ENCODE results near the gene ADAT2. TPM values are rescaled to one million over a fixed set of nuclear protein-coding genes. Genes with fewer than 3 reads are reported as not detected.

The ADAT2 gene
- total RNA-seq, 2 experiments from 2014 or later: 23.6 to 26.0 TPM

DNA sequence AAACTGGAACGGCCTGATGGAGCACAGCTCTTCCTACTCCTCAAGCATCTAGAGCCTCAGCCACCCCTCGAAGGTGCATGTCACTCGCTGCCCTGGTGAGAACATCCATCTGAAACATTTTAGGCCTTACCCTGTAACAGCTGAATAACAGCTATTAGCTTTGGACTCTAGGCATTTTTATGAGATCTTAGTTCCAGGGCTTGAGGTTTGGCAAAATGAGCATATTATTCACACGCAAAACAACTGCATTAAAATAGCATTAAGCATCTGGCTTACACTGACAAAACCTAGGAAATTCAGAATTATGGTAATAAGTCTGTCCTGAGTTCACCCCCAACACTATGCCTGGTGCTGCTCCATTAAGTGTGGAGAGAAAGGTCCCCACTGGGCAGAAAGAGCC is 56.1 kb downstream of the ADAT2 start:
- intact Hi-C loops (cut with DNase I, micrococcal nuclease): no loop called here
- ChIA-PET CTCF (no interaction called here), POLR2A (no interaction called here)
- H3K4me3 Mint-ChIP-seq: no peak overlapping the region
- H3K36me3 Mint-ChIP-seq (ENCODE audit: low read depth): no peaks in the 10 kb centered on the region
- H3K9me3 Mint-ChIP-seq (ENCODE audit: low read depth): no peaks in the 10 kb centered on the region
- H3K27ac Mint-ChIP-seq: no peak overlapping the region
- ATAC-seq: no peak
- no peaks in the 10 kb centered on the region for H3K4me1 Mint-ChIP-seq
- DNase-seq: no peak
- peaks cover 2% of the 10 kb centered on the region for H3K27me3 Mint-ChIP-seq

DNA sequence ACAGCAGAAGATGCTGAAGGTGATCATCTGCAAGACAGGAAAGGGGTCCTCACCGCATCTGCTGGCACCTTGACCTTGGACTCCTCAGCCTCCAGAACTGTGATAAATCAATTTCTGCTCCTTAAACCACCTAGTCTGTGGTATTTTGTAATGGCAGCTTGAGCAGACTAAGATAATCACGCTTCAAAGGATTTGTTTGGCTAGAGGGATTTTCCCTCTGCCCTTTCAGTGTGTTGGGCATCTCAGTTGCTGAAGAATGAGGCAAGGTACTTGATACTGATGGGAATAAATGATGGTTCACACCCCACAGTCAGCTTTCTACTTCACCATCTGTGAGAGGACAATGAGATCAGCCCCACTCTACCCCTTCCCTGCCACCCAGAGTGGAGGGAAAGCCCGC is 60.2 kb downstream of the ADAT2 start:
- H3K4me1 Mint-ChIP-seq: no peaks in the 10 kb centered on the region
- no peak overlapping the region for H3K4me3 Mint-ChIP-seq
- POLR2A ChIA-PET: no interaction called here
- intact Hi-C loops (cut with DNase I, micrococcal nuclease): no loop called here
- ATAC-seq: no peak
- H3K9me3 Mint-ChIP-seq (ENCODE audit: low read depth): no peaks in the 10 kb centered on the region
- no peaks in the 10 kb centered on the region for H3K27me3 Mint-ChIP-seq
- CTCF ChIA-PET: no interaction called here
- no peak overlapping the region for H3K27ac Mint-ChIP-seq
- H3K36me3 Mint-ChIP-seq (ENCODE audit: low read depth): no peaks in the 10 kb centered on the region
- DNase-seq: no peak

DNA sequence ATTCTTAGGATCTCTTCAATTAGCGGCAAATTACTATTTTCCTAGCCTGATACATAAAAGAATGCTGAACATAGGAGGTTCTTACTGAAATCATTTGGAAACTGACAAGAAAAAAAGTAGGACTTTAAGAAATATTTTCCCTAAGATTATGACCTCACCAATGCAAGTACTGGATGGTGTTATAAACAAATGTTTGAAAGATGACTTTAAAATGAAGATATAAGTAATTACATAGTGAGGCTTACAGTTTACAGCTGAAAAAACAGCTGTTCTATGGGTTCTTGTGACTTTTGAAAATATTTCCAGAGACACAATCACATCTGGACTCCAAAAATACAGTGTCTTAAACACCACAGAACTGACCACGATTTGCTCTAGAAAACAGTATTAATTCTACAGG is 64.9 kb downstream of the ADAT2 start:
- no peaks in the 10 kb centered on the region for H3K4me1 Mint-ChIP-seq
- POLR2A ChIA-PET: no interaction called here
- DNase-seq (no peak), ATAC-seq (no peak)
- intact Hi-C loops (cut with DNase I, micrococcal nuclease): no loop called here
- no peaks in the 10 kb centered on the region for H3K9me3 Mint-ChIP-seq (ENCODE audit: low read depth)
- no peak overlapping the region for H3K27ac Mint-ChIP-seq
- H3K27me3 Mint-ChIP-seq: no peaks in the 10 kb centered on the region
- H3K4me3 Mint-ChIP-seq: no peak overlapping the region
- no peaks in the 10 kb centered on the region for H3K36me3 Mint-ChIP-seq (ENCODE audit: low read depth)
- CTCF ChIA-PET: no interaction called here

DNA sequence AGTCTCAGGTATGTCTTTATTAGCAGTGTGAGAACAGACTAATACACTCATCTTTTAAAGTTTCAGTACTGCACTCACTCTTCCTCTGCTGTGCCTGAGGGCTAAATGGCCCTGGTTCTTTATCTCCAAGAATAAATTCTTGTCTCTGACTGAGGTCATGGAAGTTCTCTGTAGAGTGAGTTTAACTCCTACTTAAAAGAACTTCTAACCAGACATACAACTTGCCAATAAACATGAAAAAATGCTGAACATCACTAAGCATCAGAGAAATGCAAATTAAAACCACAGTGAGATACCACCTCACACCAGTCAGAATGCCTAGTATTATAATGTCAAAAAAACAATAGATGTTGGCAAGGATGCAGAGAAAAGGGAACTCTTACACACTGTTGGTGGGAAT is 73.6 kb downstream of the ADAT2 start:
- Mint-ChIP-seq H3K27ac (no peak overlapping the region), H3K4me1 (no peaks in the 10 kb centered on the region), H3K27me3 (peaks cover 15% of the 10 kb centered on the region), H3K9me3 (ENCODE audit: low read depth) (peaks cover 3% of the 10 kb centered on the region), H3K36me3 (ENCODE audit: low read depth) (no peaks in the 10 kb centered on the region), H3K4me3 (no peak overlapping the region)
- ChIA-PET CTCF (no interaction called here), POLR2A (no interaction called here)
- ATAC-seq (no peak), DNase-seq (no peak)
- intact Hi-C loops (cut with DNase I, micrococcal nuclease): no loop called here

DNA sequence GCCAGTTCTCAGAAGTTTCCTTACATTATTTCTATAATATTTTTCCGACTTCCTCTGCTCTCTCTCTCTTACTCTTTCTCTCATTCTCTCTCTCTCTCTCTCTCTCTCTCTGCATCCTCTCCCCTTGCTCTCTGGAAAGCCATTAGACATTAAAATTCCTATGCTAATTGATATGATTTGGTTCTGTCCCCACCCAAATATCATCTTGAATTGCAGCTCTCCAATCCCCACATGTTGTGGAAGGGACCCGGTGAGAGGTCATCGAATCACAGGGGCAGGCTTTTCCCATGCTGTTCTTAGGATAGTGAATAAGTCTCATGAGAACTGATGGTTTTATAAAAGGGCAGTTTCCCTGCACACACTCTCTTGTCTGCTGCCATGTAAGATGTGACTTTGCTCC is 74.1 kb downstream of the ADAT2 start:
- Mint-ChIP-seq H3K27ac (no peak overlapping the region), H3K4me3 (no peak overlapping the region), H3K36me3 (ENCODE audit: low read depth) (no peaks in the 10 kb centered on the region), H3K9me3 (ENCODE audit: low read depth) (peaks cover 3% of the 10 kb centered on the region), H3K27me3 (peaks cover 15% of the 10 kb centered on the region), H3K4me1 (no peaks in the 10 kb centered on the region)
- CTCF ChIA-PET: no interaction called here
- POLR2A ChIA-PET: no interaction called here
- ATAC-seq (no peak), DNase-seq (no peak)
- intact Hi-C loops (cut with DNase I, micrococcal nuclease): no loop called here

DNA sequence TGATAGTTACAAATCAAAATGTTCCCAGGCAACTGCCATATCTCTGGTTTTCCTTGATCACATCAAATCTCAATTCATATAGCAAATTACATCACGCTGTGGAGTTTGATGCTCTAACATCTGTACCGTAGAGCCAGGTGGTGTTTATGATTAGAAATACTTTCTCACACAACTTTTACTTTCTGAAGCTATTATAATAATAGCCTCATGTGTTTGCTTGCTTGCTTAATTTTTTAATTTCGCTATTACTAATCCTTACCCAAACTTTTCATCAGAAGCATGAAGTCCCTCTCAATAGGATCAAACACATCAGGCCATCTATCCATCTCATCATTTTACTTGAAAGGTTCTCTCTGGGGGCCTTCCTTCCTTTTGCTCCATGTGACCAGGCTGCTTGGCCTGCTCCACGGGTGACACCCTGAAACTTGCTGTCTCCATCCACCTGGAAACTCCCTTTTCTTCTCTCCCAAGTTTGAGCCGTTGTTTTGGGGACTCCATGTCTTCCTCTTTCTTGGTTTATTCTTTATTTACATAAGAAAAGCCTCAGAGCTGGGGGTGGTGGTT is 75.4 kb downstream of the ADAT2 start:
- Mint-ChIP-seq H3K4me3 (no peak overlapping the region), H3K4me1 (no peaks in the 10 kb centered on the region), H3K36me3 (ENCODE audit: low read depth) (no peaks in the 10 kb centered on the region), H3K9me3 (ENCODE audit: low read depth) (peaks cover 3% of the 10 kb centered on the region), H3K27me3 (peaks cover 15% of the 10 kb centered on the region), H3K27ac (no peak overlapping the region)
- POLR2A ChIA-PET: no interaction called here
- intact Hi-C loops (cut with DNase I, micrococcal nuclease): no loop called here
- ATAC-seq (no peak), DNase-seq (no peak)
- CTCF ChIA-PET: no interaction called here

DNA sequence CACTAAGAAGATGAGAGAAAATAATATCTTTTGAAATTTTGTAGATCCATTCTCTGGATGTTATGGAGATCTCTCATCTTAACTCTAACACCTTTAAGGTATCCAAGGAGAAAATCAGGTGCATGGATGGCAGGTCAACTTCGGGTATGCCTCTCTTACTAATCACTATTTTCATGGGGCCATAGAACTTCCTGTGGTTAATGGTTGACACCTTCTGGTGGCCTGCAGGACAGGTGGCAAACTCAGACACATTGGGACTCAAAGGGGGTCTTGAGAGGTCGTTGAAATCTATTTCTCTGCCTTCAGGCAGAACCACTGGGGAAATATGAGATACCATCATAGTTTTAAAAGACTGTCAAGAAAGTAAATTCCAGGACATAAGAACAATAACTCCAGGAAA is 76.5 kb downstream of the ADAT2 start:
- POLR2A ChIA-PET: no interaction called here
- H3K27ac Mint-ChIP-seq: no peak overlapping the region
- CTCF ChIA-PET: interaction anchor here (0.6 kb wide), 1 partner anchor 142 kb away, joined by 3 read pairs; no protein-coding TSS in a partner anchor

More for the DNA sequence above, 76.5 kb downstream of the ADAT2 start:
- intact Hi-C loops (cut with DNase I, micrococcal nuclease): no loop called here
- no peaks in the 10 kb centered on the region for H3K36me3 Mint-ChIP-seq (ENCODE audit: low read depth)
- peaks cover 3% of the 10 kb centered on the region for H3K9me3 Mint-ChIP-seq (ENCODE audit: low read depth)
- ATAC-seq (no peak), DNase-seq (no peak)
- no peaks in the 10 kb centered on the region for H3K4me1 Mint-ChIP-seq
- peaks cover 13% of the 10 kb centered on the region for H3K27me3 Mint-ChIP-seq
- H3K4me3 Mint-ChIP-seq: no peak overlapping the region

Other genes starting within 250 kb of the ADAT2 start
- gene PEX3, start 110 bp upstream of the ADAT2 start, total RNA-seq: 10 to 100 TPM; 31.1 to 42.2 TPM
- 1 to 10 TPM; 6.7 to 7.8 TPM for gene FUCA2, start 61.0 kb upstream of the ADAT2 start, total RNA-seq
- gene PHACTR2, start 227.3 kb upstream of the ADAT2 start, total RNA-seq: 10 to 100 TPM; 21.2 to 27.0 TPM

All from activated CD4-positive, alpha-beta T cell treated with anti-CD3 and anti-CD28 coated beads for 36 hours (primary cell).